Measurements from ENCODE around the gene MAGI2. TPM values are rescaled to one million over a fixed set of nuclear protein-coding genes. Genes with fewer than 3 reads are reported as not detected.

The MAGI2 gene
- total and polyA plus RNA-seq, 2 experiments from 2014 or later: 10.4 to 26.4 TPM

DNA sequence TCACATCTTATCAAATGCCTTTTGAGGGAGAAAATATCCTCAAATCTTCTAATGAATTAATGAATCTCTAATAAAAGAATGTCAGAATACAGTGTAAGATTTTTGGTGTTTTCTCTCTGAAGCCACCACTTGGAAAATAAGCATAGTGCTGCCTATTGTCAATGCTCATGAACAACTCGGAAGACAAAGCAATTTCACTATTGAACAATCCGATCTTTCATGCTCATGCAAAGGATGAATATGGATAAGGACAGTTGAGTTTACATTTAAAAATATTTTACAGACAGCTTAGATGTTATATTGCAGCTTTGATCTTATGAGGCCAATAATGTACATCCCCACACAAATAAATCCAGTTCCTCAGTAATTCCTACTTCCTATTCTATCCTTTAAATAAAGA, 40.6 kb downstream of the MAGI2 start (continued):
- TF ChIP-seq, protein P1, sequence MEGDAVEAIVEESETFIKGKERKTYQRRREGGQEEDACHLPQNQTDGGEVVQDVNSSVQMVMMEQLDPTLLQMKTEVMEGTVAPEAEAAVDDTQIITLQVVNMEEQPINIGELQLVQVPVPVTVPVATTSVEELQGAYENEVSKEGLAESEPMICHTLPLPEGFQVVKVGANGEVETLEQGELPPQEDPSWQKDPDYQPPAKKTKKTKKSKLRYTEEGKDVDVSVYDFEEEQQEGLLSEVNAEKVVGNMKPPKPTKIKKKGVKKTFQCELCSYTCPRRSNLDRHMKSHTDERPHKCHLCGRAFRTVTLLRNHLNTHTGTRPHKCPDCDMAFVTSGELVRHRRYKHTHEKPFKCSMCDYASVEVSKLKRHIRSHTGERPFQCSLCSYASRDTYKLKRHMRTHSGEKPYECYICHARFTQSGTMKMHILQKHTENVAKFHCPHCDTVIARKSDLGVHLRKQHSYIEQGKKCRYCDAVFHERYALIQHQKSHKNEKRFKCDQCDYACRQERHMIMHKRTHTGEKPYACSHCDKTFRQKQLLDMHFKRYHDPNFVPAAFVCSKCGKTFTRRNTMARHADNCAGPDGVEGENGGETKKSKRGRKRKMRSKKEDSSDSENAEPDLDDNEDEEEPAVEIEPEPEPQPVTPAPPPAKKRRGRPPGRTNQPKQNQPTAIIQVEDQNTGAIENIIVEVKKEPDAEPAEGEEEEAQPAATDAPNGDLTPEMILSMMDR (conservative IDR thresholded peaks at IDR 0.05; ENCODE audit: low read depth in 2 of 2): no peak

DNA sequence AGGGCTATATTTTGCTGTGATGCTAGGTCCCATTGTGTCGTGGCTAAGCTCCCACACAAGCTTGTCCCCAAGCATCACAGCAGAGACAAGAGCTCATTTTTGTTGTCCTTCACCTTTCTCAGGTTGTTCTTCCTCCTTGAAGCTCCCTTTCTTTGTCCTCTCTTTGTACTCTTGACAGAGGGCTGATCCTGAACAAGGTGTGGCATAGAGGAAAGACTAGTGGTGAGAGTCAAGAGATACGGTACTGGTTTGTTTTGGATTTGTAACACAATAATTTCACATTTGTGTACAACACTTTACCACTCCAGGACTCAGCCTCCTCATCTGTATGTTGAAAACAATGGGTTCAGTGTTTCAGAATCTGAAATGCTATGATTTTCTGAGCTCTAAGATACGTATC, 41.0 kb downstream of the MAGI2 start:
- Mint-ChIP-seq H3K27me3 (ENCODE audit: insufficient read depth, low read depth, poor library complexity) (no peaks in the 10 kb centered on the region), H3K4me1 (no peaks in the 10 kb centered on the region), H3K9me3 (no peaks in the 10 kb centered on the region), H3K4me3 (no peak overlapping the region), H3K27ac (no peak overlapping the region), H3K36me3 (ENCODE audit: low read depth) (no peaks in the 10 kb centered on the region)
- Histone ChIP-seq H3K4me3 (no peak overlapping the region), H3F3A (replicated peaks; ENCODE audit: low read depth) (no peaks in the 10 kb centered on the region), H3K4me1 (ENCODE audit: insufficient read depth) (no peaks in the 10 kb centered on the region), H4K20me1 (replicated peaks; ENCODE audit: insufficient read depth) (no peaks in the 10 kb centered on the region), H3K27me3 (ENCODE audit: insufficient read depth) (no peaks in the 10 kb centered on the region), H3K27ac (ENCODE audit: low read depth) (no peak overlapping the region), H2AFZ (no peak overlapping the region; the same call in 1 of the 2 replicates), H3K9me2 (ENCODE audit: insufficient read depth) (no peaks in the 10 kb centered on the region), H3K79me2 (replicated peaks; ENCODE audit: insufficient read depth) (no peaks in the 10 kb centered on the region), H3K36me3 (ENCODE audit: insufficient read depth) (no peaks in the 10 kb centered on the region), H3K4me2 (no peak overlapping the region)
- ATAC-seq (no peak), DNase-seq (ENCODE audit: low spot score) (no peak)
- TF ChIP-seq EZH2 (IDR thresholded peaks at IDR 0.05; ENCODE audit: low read depth, unreplicated experiment) (no peak), JUNB (IDR thresholded peaks at IDR 0.05; ENCODE audit: unreplicated experiment) (no peak), STAT1 (IDR thresholded peaks at IDR 0.05; ENCODE audit: unreplicated experiment) (no peak), REST (IDR thresholded peaks at IDR 0.05; ENCODE audit: unreplicated experiment) (no peak), POLR2AphosphoS5 (IDR thresholded peaks at IDR 0.05; ENCODE audit: low read depth) (no peak), NANOG (IDR thresholded peaks at IDR 0.05; ENCODE audit: borderline replicate concordance) (no peak), ETS1 (IDR thresholded peaks at IDR 0.05) (no peak), CREB1 (CRISPR knock-in tag; IDR thresholded peaks at IDR 0.05; ENCODE audit: low read depth) (no peak)
- TF ChIP-seq, protein P2, sequence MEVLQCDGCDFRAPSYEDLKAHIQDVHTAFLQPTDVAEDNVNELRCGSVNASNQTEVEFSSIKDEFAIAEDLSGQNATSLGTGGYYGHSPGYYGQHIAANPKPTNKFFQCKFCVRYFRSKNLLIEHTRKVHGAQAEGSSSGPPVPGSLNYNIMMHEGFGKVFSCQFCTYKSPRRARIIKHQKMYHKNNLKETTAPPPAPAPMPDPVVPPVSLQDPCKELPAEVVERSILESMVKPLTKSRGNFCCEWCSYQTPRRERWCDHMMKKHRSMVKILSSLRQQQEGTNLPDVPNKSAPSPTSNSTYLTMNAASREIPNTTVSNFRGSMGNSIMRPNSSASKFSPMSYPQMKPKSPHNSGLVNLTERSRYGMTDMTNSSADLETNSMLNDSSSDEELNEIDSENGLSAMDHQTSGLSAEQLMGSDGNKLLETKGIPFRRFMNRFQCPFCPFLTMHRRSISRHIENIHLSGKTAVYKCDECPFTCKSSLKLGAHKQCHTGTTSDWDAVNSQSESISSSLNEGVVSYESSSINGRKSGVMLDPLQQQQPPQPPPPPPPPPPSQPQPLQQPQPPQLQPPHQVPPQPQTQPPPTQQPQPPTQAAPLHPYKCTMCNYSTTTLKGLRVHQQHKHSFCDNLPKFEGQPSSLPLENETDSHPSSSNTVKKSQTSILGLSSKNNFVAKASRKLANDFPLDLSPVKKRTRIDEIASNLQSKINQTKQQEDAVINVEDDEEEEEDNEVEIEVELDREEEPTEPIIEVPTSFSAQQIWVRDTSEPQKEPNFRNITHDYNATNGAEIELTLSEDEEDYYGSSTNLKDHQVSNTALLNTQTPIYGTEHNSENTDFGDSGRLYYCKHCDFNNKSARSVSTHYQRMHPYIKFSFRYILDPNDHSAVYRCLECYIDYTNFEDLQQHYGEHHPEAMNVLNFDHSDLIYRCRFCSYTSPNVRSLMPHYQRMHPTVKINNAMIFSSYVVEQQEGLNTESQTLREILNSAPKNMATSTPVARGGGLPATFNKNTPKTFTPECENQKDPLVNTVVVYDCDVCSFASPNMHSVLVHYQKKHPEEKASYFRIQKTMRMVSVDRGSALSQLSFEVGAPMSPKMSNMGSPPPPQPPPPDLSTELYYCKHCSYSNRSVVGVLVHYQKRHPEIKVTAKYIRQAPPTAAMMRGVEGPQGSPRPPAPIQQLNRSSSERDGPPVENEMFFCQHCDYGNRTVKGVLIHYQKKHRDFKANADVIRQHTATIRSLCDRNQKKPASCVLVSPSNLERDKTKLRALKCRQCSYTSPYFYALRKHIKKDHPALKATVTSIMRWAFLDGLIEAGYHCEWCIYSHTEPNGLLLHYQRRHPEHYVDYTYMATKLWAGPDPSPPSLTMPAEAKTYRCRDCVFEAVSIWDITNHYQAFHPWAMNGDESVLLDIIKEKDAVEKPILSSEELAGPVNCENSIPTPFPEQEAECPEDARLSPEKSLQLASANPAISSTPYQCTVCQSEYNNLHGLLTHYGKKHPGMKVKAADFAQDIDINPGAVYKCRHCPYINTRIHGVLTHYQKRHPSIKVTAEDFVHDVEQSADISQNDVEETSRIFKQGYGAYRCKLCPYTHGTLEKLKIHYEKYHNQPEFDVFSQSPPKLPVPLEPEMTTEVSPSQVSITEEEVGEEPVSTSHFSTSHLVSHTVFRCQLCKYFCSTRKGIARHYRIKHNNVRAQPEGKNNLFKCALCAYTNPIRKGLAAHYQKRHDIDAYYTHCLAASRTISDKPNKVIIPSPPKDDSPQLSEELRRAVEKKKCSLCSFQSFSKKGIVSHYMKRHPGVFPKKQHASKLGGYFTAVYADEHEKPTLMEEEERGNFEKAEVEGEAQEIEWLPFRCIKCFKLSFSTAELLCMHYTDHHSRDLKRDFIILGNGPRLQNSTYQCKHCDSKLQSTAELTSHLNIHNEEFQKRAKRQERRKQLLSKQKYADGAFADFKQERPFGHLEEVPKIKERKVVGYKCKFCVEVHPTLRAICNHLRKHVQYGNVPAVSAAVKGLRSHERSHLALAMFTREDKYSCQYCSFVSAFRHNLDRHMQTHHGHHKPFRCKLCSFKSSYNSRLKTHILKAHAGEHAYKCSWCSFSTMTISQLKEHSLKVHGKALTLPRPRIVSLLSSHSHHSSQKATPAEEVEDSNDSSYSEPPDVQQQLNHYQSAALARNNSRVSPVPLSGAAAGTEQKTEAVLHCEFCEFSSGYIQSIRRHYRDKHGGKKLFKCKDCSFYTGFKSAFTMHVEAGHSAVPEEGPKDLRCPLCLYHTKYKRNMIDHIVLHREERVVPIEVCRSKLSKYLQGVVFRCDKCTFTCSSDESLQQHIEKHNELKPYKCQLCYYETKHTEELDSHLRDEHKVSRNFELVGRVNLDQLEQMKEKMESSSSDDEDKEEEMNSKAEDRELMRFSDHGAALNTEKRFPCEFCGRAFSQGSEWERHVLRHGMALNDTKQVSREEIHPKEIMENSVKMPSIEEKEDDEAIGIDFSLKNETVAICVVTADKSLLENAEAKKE (CRISPR knock-in tag; IDR thresholded peaks at IDR 0.05): no peak
- TF ChIP-seq, protein P1 (conservative IDR thresholded peaks at IDR 0.05; ENCODE audit: low read depth in 2 of 2): no peak
